Osteoblast (primary cell): ENCODE results near the gene SBNO1. TPM values are rescaled to one million over a fixed set of nuclear protein-coding genes. Genes with fewer than 3 reads are reported as not detected.
A peak's percentile ranks its signal among the peaks of the same experiment; 100 is the strongest.

ENCODE experiments used
- DNase-seq: peaks from one replicate; pipeline ENCODE4 v3.0.0; 2011; ENCODE audit warnings: low spot score, mixed read lengths; ENCODE audit not compliant: insufficient read length; ENCODE audit errors: missing footprints
- H2AFZ ChIP-seq: 2 replicates; pipeline ENCODE4 v1.6.0; 2011; ENCODE audit warnings: mild to moderate bottlenecking, low read length
- H3K27ac ChIP-seq: 2 replicates; pipeline ENCODE4 v1.5.1; 2011; ENCODE audit warnings: mild to moderate bottlenecking, low read depth, low read length, moderate library complexity
- H3K27me3 ChIP-seq: 2 replicates; pipeline ENCODE4 v1.6.0; 2012; ENCODE audit warnings: mild to moderate bottlenecking, control low read depth, inconsistent platforms, low read length, moderate library complexity; ENCODE audit not compliant: insufficient read depth
- H3K36me3 ChIP-seq: 2 replicates; pipeline ENCODE4 v1.5.1; 2011; ENCODE audit warnings: mild to moderate bottlenecking, low read length, control low read depth, moderate library complexity; ENCODE audit not compliant: insufficient read depth
- H3K4me1 ChIP-seq: 2 replicates; pipeline ENCODE4 v1.5.1; 2011; ENCODE audit warnings: mild to moderate bottlenecking, low read length, control low read depth, moderate library complexity; ENCODE audit not compliant: insufficient read depth
- H3K4me2 ChIP-seq: 2 replicates; pipeline ENCODE4 v1.6.0; 2011; ENCODE audit warnings: mild to moderate bottlenecking, low read length; ENCODE audit not compliant: insufficient read depth
- H3K4me3 ChIP-seq: fragments of 200-600 bp; sonication (generic); 3 replicates; pipeline ENCODE4 v1.5.1; 2012; ENCODE audit warnings: mild to moderate bottlenecking, low read length, inconsistent platforms; ENCODE audit not compliant: insufficient read depth
- H3K79me2 ChIP-seq: 2 replicates; pipeline ENCODE4 v1.6.0; 2012; ENCODE audit warnings: mild to moderate bottlenecking, low read length, control low read depth, inconsistent platforms; ENCODE audit not compliant: insufficient read depth
- H3K9me3 ChIP-seq: 2 replicates; pipeline ENCODE4 v1.5.1; 2011; ENCODE audit warnings: low read depth, low read length, control low read depth
- H4K20me1 ChIP-seq: 2 replicates; pipeline ENCODE4 v1.6.0; 2012; ENCODE audit warnings: mild to moderate bottlenecking, low read length, control low read depth; ENCODE audit not compliant: insufficient read depth
- CTCF ChIP-seq: IDR thresholded peaks from 2 replicates; pipeline ENCODE4 v1.5.1; 2011; ENCODE audit warnings: mild to moderate bottlenecking, low read depth, low read length, moderate library complexity; ENCODE audit errors: extremely low read depth
- total RNA-seq: library from RNA; depleted of rRNA; stranded (reverse); fragments of >200 nt; gene quantifications from 2 replicates; pipeline ENCODE4 v1.2.3, GENCODE V29; 2012

The SBNO1 gene
- total RNA-seq, 1 donor: 30.4 TPM

GRCh38 chr12:123398177-123398549, 33.5 kb upstream of the SBNO1 start:
- H3K4me2 ChIP-seq: peak overlapping the region; percentile 64
- no peak for TF ChIP-seq CTCF

GRCh38 chr12:123397400-123397799, 32.8 kb upstream of the SBNO1 start:
- peaks cover 5% of the 10 kb centered on the region for H4K20me1 ChIP-seq
- H3K36me3 ChIP-seq: peaks cover 57% of the 10 kb centered on the region
- DNase-seq: peak; percentile 84
- H3K27ac ChIP-seq: peak overlapping the region; percentile 61
- H3K4me1 ChIP-seq: peaks cover 31% of the 10 kb centered on the region
- no peaks in the 10 kb centered on the region for H3K9me3 ChIP-seq
- no peak for TF ChIP-seq CTCF
- peaks cover 81% of the 10 kb centered on the region for H3K79me2 ChIP-seq
- no peak overlapping the region for H3K4me2 ChIP-seq
- no peak overlapping the region for H3K4me3 ChIP-seq
- H2AFZ ChIP-seq: no peak overlapping the region
- H3K27me3 ChIP-seq: no peaks in the 10 kb centered on the region

More at GRCh38 chr12:123398177-123398549, 33.5 kb upstream of the SBNO1 start:
- no peaks in the 10 kb centered on the region for H3K27me3 ChIP-seq
- H3K9me3 ChIP-seq: no peaks in the 10 kb centered on the region
- peaks cover 5% of the 10 kb centered on the region for H4K20me1 ChIP-seq
- H3K4me3 ChIP-seq: peak overlapping the region; percentile 11
- H2AFZ ChIP-seq: peak overlapping the region; percentile 0
- H3K27ac ChIP-seq: peak overlapping the region; percentile 61
- peaks cover 81% of the 10 kb centered on the region for H3K79me2 ChIP-seq
- H3K36me3 ChIP-seq: peaks cover 57% of the 10 kb centered on the region
- H3K4me1 ChIP-seq: peaks cover 31% of the 10 kb centered on the region
- DNase-seq: no peak

GRCh38 chr12:123396954-123397353, 32.3 kb upstream of the SBNO1 start:
- H3K36me3 ChIP-seq: peaks cover 57% of the 10 kb centered on the region
- no peak for DNase-seq
- H3K4me2 ChIP-seq: no peak overlapping the region
- peaks cover 81% of the 10 kb centered on the region for H3K79me2 ChIP-seq
- no peak overlapping the region for H3K4me3 ChIP-seq
- H2AFZ ChIP-seq: no peak overlapping the region
- no peaks in the 10 kb centered on the region for H3K9me3 ChIP-seq
- H3K4me1 ChIP-seq: peaks cover 31% of the 10 kb centered on the region
- peaks cover 1% of the 10 kb centered on the region for H4K20me1 ChIP-seq
- H3K27ac ChIP-seq: peak overlapping the region; percentile 19
- no peaks in the 10 kb centered on the region for H3K27me3 ChIP-seq
- TF ChIP-seq CTCF: no peak

- H3K79me2 ChIP-seq: peaks cover 81% of the 10 kb centered on the region
- peak overlapping the region; percentile 19 for H3K27ac ChIP-seq
Measured at GRCh38 chr12:123396543-123396942, 31.9 kb upstream of the SBNO1 start.

More at GRCh38 chr12:123396543-123396942, 31.9 kb upstream of the SBNO1 start:
- H3K4me2 ChIP-seq: no peak overlapping the region
- H4K20me1 ChIP-seq: peaks cover 2% of the 10 kb centered on the region
- H3K27me3 ChIP-seq: no peaks in the 10 kb centered on the region
- TF ChIP-seq CTCF: no peak
- peaks cover 33% of the 10 kb centered on the region for H3K4me1 ChIP-seq
- no peaks in the 10 kb centered on the region for H3K9me3 ChIP-seq
- no peak for DNase-seq
- H2AFZ ChIP-seq: no peak overlapping the region
- H3K36me3 ChIP-seq: peaks cover 58% of the 10 kb centered on the region
- no peak overlapping the region for H3K4me3 ChIP-seq
